GM18505 (cell line): Measurements from ENCODE around the gene SETD1A.
"Not testable (repeated sequence)": the region's sequence is repeated elsewhere in the genome, so short reads cannot be mapped to it uniquely, and the experiment has no call there.

Source experiments
- ATAC-seq: cut with Tn5 transposase; IDR thresholded peaks from one replicate; pipeline ENCODE4 v1.9.1; 2021; ENCODE audit not compliant: unreplicated experiment
- POLR2A ChIP-seq: IDR thresholded peaks from 4 replicates; pipeline ENCODE4 v1.6.1; 2011; ENCODE audit warnings: borderline replicate concordance; ENCODE audit not compliant: insufficient read depth, insufficient read length; ENCODE audit errors: extremely low read depth

The SETD1A gene

DNA sequence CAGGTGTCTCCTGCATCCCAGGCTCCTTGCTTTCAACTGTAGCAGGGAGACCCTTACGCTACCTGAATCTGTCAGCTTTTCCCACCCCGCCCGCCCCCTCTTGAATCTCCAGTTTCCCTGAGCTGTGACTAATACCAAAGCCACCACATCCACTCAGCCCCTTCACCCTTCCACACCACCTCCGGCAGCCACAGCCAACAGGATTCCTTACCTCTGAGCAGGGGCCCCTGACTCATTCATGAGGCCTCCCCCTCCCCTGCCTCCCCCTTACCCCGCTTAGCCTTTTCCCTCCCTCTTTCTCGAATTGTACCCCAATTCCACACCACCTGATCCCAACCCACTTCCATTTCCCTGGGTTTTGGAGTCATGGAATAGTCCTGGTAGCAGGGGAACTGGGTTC is 50.6 kb downstream of the SETD1A start:
- no peak for TF ChIP-seq POLR2A
- ATAC-seq, result no peak

DNA sequence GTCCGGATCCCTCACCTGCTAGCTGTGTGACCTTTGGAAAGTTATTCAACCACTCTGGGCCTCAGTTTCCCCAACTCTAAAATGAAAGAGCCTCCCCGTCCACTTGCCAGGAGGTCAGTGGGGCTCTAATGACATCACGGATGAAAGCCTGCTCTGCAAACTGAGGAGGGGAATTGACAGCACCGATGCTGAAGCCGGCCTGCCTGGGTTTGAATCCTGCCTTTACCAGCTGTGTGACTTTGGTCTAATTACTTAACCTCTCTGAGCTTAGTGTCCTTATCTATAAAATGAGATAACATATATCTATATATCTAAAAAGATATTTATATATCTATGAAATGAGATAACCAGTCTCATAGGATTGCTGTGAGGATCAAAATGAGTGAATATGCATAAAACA is 51.0 kb downstream of the SETD1A start:
- no peak for TF ChIP-seq POLR2A
- ATAC-seq, result no peak

DNA sequence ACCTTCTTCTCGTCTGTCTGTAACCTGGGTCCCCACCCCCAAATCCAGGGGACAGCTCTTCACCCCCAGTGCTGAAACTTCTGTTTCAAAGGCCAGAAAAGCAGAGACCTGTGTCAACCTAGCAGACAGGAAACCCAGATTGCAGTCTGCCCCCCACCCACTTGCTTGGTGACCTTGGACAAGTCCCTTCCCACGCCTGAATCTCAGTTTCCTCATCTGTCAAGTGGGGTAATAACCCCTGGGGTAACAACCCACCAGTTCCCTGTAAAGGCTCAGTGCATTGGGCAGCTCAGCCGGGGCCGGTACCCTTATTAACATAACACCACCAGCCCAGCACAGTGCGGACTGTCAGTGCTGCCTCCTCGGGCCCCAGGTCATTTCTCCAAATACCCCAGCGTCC is 51.6 kb downstream of the SETD1A start:
- no peak for ATAC-seq
- TF ChIP-seq POLR2A, result no peak

DNA sequence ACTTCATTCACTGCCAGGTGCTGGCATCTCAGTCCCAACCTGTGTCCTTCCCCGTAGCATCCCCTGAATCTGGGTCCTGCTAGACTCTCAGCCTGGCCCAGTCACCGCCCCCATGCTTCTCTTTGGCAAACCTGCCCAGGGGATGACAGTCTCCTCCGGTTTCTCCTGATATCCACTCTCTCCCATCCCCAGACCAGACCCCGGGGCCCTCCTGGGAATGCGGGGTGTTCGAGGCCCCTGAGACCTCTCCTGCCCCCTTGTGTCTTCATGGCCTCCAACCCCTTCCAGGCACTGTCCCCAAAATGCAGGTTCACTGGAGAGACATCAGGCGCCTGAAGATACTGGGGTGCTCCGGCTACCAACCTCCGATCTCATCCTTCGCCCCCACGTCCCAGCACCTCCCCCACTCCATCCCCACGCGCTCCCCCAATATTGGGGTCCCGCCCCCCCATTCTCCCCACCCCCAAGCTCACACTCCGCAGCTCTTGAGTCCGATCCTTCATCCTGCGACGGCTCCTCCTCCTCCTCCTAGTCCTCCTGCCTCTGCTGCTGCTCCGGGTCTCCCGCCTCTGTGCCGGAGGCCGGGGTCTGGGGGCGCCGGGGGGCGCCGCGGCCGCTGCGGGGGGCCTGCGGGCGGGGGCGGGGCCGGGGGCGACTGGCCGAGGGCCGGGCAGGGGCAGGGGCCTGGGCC is 52.5 kb downstream of the SETD1A start:
- ATAC-seq, result no peak
- TF ChIP-seq POLR2A, result no peak

DNA sequence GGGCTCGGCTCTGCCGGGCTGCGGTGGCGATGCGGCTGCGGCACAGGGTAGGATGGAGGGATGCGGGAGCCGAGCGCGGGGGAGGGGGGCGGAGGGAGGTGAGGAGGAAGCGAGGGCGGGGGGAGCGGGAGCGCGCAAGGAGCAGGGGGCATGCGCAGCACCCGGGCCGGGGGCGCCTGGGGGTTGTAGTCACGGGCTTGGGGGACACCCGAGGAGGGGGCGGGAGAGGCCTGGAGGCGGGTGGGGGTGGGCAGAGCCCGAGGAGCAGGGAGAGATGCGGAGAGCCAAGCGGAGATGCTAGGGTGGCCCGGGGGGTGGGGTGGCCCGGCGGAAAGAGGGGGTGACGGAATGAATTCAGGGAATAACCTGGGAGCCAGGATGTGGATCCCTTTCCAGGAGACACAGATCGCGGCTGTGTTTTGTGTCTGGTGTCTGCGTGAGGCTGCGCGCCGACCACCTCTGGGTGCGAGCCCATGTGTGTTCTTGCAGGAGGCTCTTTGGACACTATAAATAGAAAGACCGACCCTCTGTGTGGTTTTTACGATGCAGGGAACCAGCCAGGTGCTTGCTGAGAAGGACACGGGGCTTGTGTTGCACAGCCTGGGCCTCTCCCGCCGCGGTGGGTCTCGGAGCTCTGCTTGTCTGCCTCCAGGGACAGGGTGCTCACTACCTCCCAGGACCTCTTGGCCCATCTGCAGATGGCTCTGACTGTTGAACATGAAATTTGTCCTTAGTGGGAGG is 53.2 kb downstream of the SETD1A start, which contains the start of gene STX1B:
Gene STX1B (minus strand): TSS at position 54 of the 741 bp plus-strand sequence. CDS start 242 bp downstream, outside the sequence.
- ATAC-seq, result no peak
- TF ChIP-seq POLR2A, result no peak

DNA sequence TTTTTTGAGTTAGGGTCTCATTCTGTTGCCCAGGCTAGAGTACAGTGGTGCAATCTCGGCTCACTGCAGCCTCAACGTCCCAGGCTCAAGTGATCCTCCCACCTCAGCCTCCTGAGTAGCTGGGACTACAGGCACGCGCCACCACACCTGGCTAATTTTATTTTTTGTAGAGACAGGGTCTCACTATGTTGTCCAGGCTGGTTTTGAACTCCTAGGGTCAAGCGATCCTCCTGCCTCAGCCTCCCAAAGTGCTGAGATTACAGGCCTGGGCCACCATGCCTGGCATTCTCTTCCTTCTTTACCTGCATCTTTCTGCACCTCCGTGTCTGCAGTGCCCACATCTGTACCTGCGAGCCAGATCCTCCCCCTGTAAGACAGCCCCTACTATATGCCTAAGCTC is 54.3 kb downstream of the SETD1A start:
- not testable (repeated sequence) for ATAC-seq

DNA sequence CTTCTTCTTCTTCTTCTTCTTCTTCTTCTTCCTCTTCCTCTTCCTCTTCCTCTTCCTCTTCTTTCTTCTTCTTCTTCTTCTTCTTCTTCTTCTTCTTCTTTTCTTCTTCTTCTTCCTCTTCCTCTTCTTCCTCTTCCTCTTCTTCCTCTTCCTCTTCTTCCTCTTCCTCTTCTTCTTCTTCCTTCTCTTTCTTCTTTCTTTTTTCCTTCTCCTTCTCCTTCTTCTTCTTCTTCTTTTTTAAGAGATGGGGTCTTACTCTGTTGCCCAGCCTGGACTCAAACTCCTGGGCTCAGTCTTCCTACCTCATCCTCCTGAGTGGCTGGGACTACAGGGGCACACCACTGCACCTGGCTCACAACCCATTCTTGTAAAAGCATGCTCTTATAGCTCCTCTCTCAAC is 55.7 kb downstream of the SETD1A start:
- ATAC-seq, result not testable (repeated sequence)

DNA sequence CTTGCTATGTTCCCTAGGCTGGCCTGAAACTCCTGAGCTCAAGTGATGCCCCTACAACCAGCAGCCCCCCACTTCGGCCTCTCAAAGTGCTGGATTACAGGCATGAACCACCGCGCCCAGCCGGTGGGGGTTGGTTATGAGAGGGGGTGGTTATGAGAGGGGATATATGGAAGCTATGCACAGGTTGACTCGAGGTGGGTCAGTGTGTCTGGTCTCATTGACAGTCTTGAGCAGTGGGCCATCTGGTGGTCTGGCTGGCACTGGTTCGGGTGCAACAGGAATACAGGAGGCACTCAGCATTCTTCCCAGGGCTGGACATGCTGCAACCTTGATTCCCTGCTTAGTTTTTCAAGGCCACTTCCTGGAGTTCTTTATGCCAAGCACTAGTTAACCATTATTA is 58.5 kb downstream of the SETD1A start:
- no peak for TF ChIP-seq POLR2A
- ATAC-seq, result no peak

DNA sequence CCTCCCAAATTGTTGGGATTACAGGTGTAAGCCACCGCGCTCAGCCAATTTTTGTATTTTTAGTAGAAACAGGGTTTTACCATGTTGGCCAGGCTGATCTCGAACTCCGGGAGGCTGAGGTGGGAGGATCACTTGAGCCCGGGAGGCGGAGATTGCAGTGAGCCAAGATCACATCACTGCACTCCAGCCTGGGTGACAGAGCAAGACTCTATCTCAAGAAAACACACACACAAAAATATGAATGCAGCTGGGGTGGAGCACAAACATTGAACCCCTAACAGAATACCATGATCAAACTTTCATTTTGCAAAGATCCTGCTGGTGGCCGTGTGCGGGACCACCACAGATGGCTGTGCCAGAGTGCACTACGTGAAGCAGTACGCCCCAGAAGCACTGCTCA is 60.2 kb downstream of the SETD1A start:
- not testable (repeated sequence) for ATAC-seq

DNA sequence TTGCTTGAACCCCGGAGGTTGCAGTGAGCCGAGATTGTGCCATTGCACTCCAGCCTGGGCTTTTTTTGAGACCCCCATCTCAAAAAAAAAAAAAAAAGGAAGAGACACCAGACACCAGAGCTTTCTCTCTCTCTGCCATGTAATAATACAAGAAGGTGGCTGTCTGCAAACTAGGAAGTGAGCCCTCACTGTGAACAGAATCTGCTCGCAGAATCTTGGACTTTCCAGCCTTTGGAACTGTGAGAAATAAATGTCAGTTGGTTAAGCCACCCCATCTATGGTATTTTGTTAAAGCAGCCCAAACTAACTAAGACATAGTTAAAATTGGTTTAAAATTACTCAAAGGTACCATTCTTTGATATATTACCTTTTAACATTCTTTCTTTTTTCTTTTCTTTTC is 63.0 kb downstream of the SETD1A start:
- TF ChIP-seq POLR2A, result no peak
- no peak for ATAC-seq

DNA sequence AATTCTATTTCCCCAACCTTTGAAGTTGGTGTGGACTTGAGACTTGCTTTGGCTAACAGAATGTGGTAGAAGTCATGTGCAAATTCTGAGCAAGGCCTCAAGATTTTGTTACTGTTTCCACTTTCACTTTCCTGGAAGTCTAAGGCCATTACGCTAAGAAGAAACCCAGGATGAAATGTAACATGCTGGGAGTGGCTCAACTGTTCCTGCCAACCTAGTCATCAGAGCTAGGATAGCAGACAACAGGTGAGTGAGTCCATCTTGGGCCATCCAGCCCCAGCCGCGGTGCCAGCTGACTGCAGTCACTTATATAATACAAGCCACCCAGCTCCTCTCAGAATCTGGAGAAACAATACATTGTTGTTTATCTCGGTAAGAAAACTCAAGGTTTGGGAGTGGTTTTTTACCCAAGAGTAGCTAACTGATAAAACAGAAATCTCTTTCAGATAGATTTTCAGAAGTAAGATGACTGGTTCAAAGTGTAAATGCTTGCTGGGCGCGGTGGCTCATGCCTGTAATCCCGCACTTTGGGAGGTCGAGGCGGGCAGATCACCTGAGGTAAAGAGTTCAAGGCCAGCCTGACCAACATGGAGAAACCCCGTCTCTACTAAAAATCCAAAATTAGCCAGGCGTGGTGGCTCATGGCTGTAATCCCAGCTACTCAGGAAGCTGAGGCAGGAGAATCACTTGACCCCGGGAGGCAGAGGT is 65.1 kb downstream of the SETD1A start:
- no peak for TF ChIP-seq POLR2A
- no peak for ATAC-seq

DNA sequence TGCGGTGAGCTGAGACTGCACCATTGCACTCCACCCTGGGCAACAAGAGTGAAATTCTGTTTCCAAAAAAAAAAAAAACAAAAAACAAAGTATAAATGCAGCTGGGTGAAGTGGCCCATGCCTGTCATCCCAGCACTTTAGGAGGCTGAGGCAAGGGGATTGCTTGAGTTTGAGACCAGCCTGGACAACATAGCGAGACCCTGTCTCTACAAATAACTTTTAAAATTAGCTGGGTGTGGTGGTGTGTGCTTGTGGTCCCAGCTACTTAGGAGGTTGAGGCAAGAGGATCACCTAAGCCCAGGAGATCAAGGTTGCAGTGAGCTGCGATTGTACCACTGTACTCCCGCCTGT is 65.7 kb downstream of the SETD1A start:
- TF ChIP-seq POLR2A, result no peak
- no peak for ATAC-seq

DNA sequence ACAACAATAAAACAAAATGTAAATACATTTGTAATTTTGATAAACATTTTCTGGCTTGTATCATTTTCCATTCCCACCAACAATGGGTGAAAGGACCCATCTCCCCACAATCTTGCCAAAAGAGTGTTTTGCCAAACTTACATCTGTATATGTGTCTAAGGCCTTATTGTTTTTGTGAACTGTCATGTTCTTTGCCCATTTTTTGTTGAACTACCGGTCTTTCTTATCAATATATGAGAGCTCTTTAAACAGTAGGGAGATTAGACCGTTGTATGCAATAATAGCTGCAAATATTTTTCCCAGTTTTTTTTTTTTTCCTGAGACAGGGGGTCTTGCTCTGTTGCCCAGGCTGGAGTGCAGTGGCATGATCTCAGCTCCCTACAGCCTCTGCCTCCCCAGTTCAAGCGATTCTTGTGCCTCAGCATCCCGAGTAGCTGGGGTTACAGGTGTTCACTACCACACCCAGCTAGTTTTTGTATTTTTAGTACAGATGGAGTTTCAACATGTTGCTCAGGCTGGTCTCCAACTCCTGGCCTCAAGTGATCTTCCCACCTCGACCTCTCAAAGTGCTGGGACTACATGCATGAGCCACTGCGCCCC is 66.2 kb downstream of the SETD1A start:
- ATAC-seq, result no peak
- TF ChIP-seq POLR2A, result no peak

DNA sequence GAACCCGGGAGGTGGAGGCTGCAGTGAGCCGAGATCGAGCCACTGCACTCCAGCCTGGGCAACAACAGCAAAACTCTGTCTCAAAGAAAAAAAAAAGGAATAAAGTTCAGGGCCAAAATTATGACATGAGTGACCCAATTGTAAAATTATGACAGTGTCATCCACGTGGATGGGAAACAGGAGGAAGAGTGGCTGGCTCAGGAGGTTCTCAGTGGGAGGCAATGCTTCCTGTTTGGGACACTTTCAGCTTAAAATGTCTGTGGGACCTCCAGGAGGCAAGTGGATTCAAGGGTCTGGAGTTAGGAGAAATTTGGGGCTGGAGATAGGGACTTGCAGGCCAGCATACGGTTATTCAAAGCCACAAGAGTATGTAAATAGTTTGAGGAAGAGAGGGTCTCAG is 67.8 kb downstream of the SETD1A start:
- no peak for TF ChIP-seq POLR2A
- no peak for ATAC-seq
